GM23338 (cell line): ENCODE measurements around the gene TCHHL1.

ENCODE experiments used
- CREB1 ChIP-seq: fragments of 250-450 bp; sonication (Bioruptor Pico); IDR thresholded peaks from 2 replicates; pipeline ENCODE4 v1.5.0; 2020; ENCODE audit warnings: low read depth, mild to moderate bottlenecking, moderate library complexity
- EZH2 ChIP-seq: fragments of 200-600 bp; sonication (generic); IDR thresholded peaks from one replicate; pipeline ENCODE4 v1.8.0; 2017; ENCODE audit warnings: antibody characterized with exemption, mild to moderate bottlenecking, low read depth; ENCODE audit not compliant: unreplicated experiment
- EZH2phosphoT487 ChIP-seq: fragments of 200-600 bp; sonication (generic); IDR thresholded peaks from one replicate; pipeline ENCODE4 v1.8.1; 2018; ENCODE audit warnings: antibody characterized with exemption; ENCODE audit not compliant: unreplicated experiment
- POLR2AphosphoS5 ChIP-seq: IDR thresholded peaks from 2 replicates; pipeline ENCODE4 v1.6.1; 2016; ENCODE audit warnings: antibody characterized with exemption, low read depth
- STAT1 ChIP-seq: IDR thresholded peaks from one replicate; pipeline ENCODE4 v1.6.1; 2016; ENCODE audit warnings: antibody characterized with exemption; ENCODE audit not compliant: unreplicated experiment
- ZNF114 ChIP-seq: fragments of 250-450 bp; sonication (Bioruptor Pico); IDR thresholded peaks from 2 replicates; pipeline ENCODE4 v1.5.0; 2020; ENCODE audit warnings: mild to moderate bottlenecking, moderate library complexity
- ZNF331 ChIP-seq: fragments of 250-450 bp; sonication (Bioruptor Pico); IDR thresholded peaks from 2 replicates; pipeline ENCODE4 v1.5.0; 2020; ENCODE audit warnings: low read depth, mild to moderate bottlenecking, moderate library complexity
- TF ChIP-seq, protein P1 (sequence below), 2 experiments: fragments of 200-600 bp in 1 of 2; sonication (generic) in 1 of 2; conservative IDR thresholded peaks; 2 replicates each; pipeline versions ENCODE4 v1.5.1 to v1.6.1; 2016 to 2017; ENCODE audit warnings: antibody characterized with exemption in 2 of 2, low read depth in 2 of 2, mild to moderate bottlenecking in 2 of 2, moderate library complexity in 1 of 2
- TF ChIP-seq, protein P2 (sequence below): IDR thresholded peaks from one replicate; pipeline ENCODE4 v1.6.1; 2018; ENCODE audit warnings: antibody characterized with exemption; ENCODE audit not compliant: unreplicated experiment

DNA sequence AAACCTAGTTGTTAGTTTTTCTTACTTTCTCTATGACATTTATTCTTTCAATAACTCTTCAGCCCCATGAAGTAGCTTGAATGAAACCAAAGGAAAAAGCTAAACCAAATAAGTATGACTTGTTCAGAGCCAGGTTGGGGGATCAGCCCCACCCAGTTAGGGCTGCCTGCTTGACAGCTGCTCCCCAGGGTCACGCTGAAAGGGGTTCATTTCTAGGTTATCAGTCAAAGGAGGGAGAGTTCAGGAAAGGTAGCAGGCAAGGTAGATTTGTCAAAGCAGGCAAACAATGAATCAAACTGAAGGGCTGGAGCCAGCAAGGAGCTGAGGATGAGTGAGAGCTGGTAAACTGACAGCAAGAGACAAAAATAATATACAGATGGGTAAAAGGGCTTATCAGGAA, 49.0 kb downstream of the TCHHL1 start:
- TF ChIP-seq, protein P1, sequence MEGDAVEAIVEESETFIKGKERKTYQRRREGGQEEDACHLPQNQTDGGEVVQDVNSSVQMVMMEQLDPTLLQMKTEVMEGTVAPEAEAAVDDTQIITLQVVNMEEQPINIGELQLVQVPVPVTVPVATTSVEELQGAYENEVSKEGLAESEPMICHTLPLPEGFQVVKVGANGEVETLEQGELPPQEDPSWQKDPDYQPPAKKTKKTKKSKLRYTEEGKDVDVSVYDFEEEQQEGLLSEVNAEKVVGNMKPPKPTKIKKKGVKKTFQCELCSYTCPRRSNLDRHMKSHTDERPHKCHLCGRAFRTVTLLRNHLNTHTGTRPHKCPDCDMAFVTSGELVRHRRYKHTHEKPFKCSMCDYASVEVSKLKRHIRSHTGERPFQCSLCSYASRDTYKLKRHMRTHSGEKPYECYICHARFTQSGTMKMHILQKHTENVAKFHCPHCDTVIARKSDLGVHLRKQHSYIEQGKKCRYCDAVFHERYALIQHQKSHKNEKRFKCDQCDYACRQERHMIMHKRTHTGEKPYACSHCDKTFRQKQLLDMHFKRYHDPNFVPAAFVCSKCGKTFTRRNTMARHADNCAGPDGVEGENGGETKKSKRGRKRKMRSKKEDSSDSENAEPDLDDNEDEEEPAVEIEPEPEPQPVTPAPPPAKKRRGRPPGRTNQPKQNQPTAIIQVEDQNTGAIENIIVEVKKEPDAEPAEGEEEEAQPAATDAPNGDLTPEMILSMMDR (conservative IDR thresholded peaks at IDR 0.05; ENCODE audit: low read depth in 2 of 2), result no peak
- TF ChIP-seq EZH2 (no peak), EZH2phosphoT487 (no peak), POLR2AphosphoS5 (no peak), ZNF114 (CRISPR knock-in tag) (no peak), CREB1 (CRISPR knock-in tag) (no peak), ZNF331 (CRISPR knock-in tag) (no peak), STAT1 (no peak)
- TF ChIP-seq, protein P2, sequence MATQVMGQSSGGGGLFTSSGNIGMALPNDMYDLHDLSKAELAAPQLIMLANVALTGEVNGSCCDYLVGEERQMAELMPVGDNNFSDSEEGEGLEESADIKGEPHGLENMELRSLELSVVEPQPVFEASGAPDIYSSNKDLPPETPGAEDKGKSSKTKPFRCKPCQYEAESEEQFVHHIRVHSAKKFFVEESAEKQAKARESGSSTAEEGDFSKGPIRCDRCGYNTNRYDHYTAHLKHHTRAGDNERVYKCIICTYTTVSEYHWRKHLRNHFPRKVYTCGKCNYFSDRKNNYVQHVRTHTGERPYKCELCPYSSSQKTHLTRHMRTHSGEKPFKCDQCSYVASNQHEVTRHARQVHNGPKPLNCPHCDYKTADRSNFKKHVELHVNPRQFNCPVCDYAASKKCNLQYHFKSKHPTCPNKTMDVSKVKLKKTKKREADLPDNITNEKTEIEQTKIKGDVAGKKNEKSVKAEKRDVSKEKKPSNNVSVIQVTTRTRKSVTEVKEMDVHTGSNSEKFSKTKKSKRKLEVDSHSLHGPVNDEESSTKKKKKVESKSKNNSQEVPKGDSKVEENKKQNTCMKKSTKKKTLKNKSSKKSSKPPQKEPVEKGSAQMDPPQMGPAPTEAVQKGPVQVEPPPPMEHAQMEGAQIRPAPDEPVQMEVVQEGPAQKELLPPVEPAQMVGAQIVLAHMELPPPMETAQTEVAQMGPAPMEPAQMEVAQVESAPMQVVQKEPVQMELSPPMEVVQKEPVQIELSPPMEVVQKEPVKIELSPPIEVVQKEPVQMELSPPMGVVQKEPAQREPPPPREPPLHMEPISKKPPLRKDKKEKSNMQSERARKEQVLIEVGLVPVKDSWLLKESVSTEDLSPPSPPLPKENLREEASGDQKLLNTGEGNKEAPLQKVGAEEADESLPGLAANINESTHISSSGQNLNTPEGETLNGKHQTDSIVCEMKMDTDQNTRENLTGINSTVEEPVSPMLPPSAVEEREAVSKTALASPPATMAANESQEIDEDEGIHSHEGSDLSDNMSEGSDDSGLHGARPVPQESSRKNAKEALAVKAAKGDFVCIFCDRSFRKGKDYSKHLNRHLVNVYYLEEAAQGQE, result no peak
